ENCODE measurements around the gene STN1.

DNA sequence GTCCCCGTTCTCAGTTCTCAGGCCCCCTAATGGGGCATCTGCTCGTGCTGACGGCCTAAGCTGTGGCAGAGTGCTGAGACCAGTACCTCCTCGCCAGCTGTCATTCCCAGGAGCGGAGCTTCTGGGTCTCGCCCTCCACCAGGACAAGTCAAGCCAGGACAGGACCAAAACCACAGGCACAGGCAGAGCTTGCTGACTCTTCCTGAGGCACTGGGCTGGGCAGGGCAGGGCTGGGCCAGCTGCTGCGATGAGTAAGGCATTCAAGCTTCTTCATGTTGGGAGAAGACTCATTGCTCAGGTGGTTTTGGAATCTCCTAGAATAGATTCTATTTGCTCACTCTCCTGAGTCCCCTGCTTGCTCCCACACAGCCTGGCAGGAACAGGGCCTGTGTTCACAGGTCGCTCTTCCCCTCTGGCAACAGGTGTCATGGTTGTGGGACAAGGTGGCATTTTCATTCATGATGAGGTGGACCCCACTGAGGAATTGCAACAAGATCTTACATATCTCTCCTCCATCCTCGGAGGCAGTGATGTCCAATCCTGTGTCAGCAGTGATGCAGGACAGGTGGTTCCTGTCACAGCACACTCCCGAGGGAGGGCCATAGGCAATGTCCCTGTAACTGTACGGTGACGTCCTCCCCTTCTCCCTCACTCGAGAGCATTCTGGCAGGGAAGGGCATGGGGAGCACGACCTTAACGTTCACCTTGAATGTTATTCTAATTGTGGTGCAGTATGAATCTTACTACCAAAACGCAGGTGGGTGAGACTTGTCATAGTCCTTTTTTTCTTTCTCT, 45.6 kb downstream of the STN1 start:
- no peak for TF ChIP-seq POLR2A (IDR thresholded peaks at IDR 0.05; ENCODE audit: low read length)
- no peak for TF ChIP-seq GATA1 (IDR thresholded peaks at IDR 0.05; ENCODE audit: low read depth, low read length)

Data from erythroblast (primary cell).